ENCODE results near the gene OXTR.

GRCh38 chr3:8739757-8740504, 29.5 kb downstream of the OXTR start:
- TF ChIP-seq, protein P1, sequence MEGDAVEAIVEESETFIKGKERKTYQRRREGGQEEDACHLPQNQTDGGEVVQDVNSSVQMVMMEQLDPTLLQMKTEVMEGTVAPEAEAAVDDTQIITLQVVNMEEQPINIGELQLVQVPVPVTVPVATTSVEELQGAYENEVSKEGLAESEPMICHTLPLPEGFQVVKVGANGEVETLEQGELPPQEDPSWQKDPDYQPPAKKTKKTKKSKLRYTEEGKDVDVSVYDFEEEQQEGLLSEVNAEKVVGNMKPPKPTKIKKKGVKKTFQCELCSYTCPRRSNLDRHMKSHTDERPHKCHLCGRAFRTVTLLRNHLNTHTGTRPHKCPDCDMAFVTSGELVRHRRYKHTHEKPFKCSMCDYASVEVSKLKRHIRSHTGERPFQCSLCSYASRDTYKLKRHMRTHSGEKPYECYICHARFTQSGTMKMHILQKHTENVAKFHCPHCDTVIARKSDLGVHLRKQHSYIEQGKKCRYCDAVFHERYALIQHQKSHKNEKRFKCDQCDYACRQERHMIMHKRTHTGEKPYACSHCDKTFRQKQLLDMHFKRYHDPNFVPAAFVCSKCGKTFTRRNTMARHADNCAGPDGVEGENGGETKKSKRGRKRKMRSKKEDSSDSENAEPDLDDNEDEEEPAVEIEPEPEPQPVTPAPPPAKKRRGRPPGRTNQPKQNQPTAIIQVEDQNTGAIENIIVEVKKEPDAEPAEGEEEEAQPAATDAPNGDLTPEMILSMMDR (IDR thresholded peaks at IDR 0.05): no peak
- TF ChIP-seq POLR2A (IDR thresholded peaks at IDR 0.05) (no peak), POLR2AphosphoS5 (IDR thresholded peaks at IDR 0.05) (no peak)
